ENCODE results near the gene ALLC. TPM values are rescaled to one million over a fixed set of nuclear protein-coding genes. Genes with fewer than 3 reads are reported as not detected.

The ALLC gene
- total RNA-seq, 6 experiments from 2014 or later, result not detected

GRCh38 chr2:3641181-3641580 lies 16.8 kb upstream of the ALLC start:
- no peak for DNase-seq
- H3K27ac Mint-ChIP-seq, result no peak overlapping the region

GRCh38 chr2:3641841-3642421 lies 16.1 kb upstream of the ALLC start:
- H3K27ac Mint-ChIP-seq, result no peak overlapping the region
- H3K27me3 Mint-ChIP-seq (ENCODE audit: insufficient read depth), result peaks cover 22% of the 10 kb centered on the region
- H3K9me3 Mint-ChIP-seq, result no peaks in the 10 kb centered on the region
- no peaks in the 10 kb centered on the region for H3K36me3 Mint-ChIP-seq (ENCODE audit: low read depth)
- DNase-seq, result no peak
- TF ChIP-seq CTCF (IDR thresholded peaks at IDR 0.05), result no peak
- H3K4me3 Mint-ChIP-seq, result no peak overlapping the region
- no peaks in the 10 kb centered on the region for H3K4me1 Mint-ChIP-seq (ENCODE audit: low read depth)

More at GRCh38 chr2:3641181-3641580, 16.8 kb upstream of the ALLC start:
- H3K9me3 Mint-ChIP-seq, result no peaks in the 10 kb centered on the region
- no peaks in the 10 kb centered on the region; the same call in 1 of the 2 replicates for H3K4me1 Mint-ChIP-seq (ENCODE audit: low read depth)
- TF ChIP-seq CTCF (IDR thresholded peaks at IDR 0.05), result no peak
- no peaks in the 10 kb centered on the region for H3K36me3 Mint-ChIP-seq (ENCODE audit: low read depth)
- H3K27me3 Mint-ChIP-seq (ENCODE audit: insufficient read depth), result peaks cover 22% of the 10 kb centered on the region
- H3K4me3 Mint-ChIP-seq, result no peak overlapping the region

GRCh38 chr2:3642521-3643215 lies 15.3 kb upstream of the ALLC start:
- no peak overlapping the region for H3K27ac Mint-ChIP-seq
- TF ChIP-seq CTCF (IDR thresholded peaks at IDR 0.05), result no peak
- H3K27me3 Mint-ChIP-seq (ENCODE audit: insufficient read depth), result peaks cover 19% of the 10 kb centered on the region
- no peak overlapping the region for H3K4me3 Mint-ChIP-seq
- H3K36me3 Mint-ChIP-seq (ENCODE audit: low read depth), result no peaks in the 10 kb centered on the region
- DNase-seq, result no peak
- no peaks in the 10 kb centered on the region for H3K9me3 Mint-ChIP-seq
- no peaks in the 10 kb centered on the region for H3K4me1 Mint-ChIP-seq (ENCODE audit: low read depth)

- Mint-ChIP-seq H3K27me3 (ENCODE audit: insufficient read depth) (peaks cover 19% of the 10 kb centered on the region), H3K9me3 (no peaks in the 10 kb centered on the region), H3K4me1 (ENCODE audit: low read depth) (no peaks in the 10 kb centered on the region), H3K27ac (no peak overlapping the region), H3K36me3 (ENCODE audit: low read depth) (no peaks in the 10 kb centered on the region), H3K4me3 (no peak overlapping the region)
- no peak for TF ChIP-seq CTCF (IDR thresholded peaks at IDR 0.05)
- no peak for DNase-seq
Measured at GRCh38 chr2:3643371-3644245, 14.4 kb upstream of the ALLC start.

- Mint-ChIP-seq H3K9me3 (no peaks in the 10 kb centered on the region), H3K4me3 (no peak overlapping the region), H3K36me3 (ENCODE audit: low read depth) (no peaks in the 10 kb centered on the region), H3K27ac (no peak overlapping the region), H3K4me1 (ENCODE audit: low read depth) (no peaks in the 10 kb centered on the region), H3K27me3 (ENCODE audit: insufficient read depth) (peaks cover 19% of the 10 kb centered on the region)
- DNase-seq, result no peak
- TF ChIP-seq CTCF (IDR thresholded peaks at IDR 0.05), result no peak
Measured at GRCh38 chr2:3644246-3644525, 13.8 kb upstream of the ALLC start.

Measured in HFFc6 (cell line).